Endothelial cell of umbilical vein (primary cell): ENCODE measurements around the gene ANKRD62.

Experiments used
- EZH2 ChIP-seq: IDR thresholded peaks from 2 replicates; pipeline ENCODE4 v1.6.1; 2012; ENCODE audit warnings: borderline replicate concordance, low read depth, mild to moderate bottlenecking, moderate library complexity, low read length, inconsistent platforms; ENCODE audit not compliant: severe bottlenecking
- FOS ChIP-seq: IDR thresholded peaks from 2 replicates; pipeline ENCODE4 v1.6.1; 2011; ENCODE audit warnings: mild to moderate bottlenecking, low read length, moderate library complexity, borderline replicate concordance; ENCODE audit not compliant: insufficient read depth
- MAX ChIP-seq: IDR thresholded peaks from 2 replicates; pipeline ENCODE4 v1.6.1; 2011; ENCODE audit not compliant: insufficient read depth, insufficient read length
- POLR2A ChIP-seq: IDR thresholded peaks from 2 replicates; pipeline ENCODE4 v1.6.1; 2012; ENCODE audit warnings: low read depth, mild to moderate bottlenecking, control low read depth, low read length
- POLR2AphosphoS5 ChIP-seq: IDR thresholded peaks from 2 replicates; pipeline ENCODE4 v1.6.1; 2012; ENCODE audit warnings: low read depth, mild to moderate bottlenecking, control low read depth, low read length, moderate library complexity; ENCODE audit not compliant: insufficient read depth
- TF ChIP-seq, protein P1 (sequence below), 2 donors: IDR thresholded peaks; 1 replicate in 1 of 2; 2 replicates in 1 of 2; pipeline ENCODE4 v1.5.1; 2011; ENCODE audit warnings: low read length in 2 of 2, mild to moderate bottlenecking in 2 of 2, moderate library complexity in 2 of 2, control low read depth in 1 of 2, inconsistent platforms in 1 of 2, low read depth in 1 of 2; ENCODE audit not compliant: insufficient read depth in 1 of 2; ENCODE audit errors: extremely low read depth in 1 of 2

DNA sequence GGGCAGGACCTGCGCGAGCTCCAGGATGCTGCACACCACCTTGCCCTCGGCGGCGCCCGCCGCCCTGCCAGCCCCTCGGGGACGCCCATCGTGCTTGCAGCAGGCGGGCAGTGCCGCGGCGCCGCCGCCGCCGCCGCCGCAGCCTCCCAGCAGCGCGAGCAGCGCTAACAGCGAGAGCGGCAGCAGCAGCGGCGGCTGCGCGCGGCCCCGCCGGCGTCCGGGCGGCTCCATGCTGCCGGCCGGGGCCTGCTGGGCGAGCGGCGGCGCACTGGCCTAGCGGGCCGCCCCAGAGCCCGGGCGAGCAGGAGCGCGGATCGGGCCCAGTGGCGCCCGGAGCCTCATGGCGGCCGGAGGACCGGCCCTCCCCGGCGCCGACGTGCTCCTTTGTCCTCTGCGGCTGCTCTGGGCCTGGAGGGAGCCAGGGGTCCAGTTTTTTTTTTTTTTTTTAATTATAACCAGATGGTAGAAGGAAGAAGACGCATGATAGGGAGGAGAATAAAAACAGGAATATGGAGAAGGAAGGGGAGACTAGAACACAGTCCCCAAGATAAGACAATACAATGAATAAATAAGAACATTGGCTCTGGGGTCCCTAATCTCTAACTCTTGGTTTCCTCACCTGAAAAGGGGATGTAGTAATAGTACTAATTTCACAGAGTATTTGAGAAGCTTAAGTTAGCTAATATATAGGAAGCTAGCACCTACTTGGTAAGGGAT lies 17.1 kb upstream of the ANKRD62 start:
- TF ChIP-seq MAX (no peak), EZH2 (no peak), POLR2A (no peak), POLR2AphosphoS5 (no peak), FOS (no peak)
- TF ChIP-seq, protein P1, sequence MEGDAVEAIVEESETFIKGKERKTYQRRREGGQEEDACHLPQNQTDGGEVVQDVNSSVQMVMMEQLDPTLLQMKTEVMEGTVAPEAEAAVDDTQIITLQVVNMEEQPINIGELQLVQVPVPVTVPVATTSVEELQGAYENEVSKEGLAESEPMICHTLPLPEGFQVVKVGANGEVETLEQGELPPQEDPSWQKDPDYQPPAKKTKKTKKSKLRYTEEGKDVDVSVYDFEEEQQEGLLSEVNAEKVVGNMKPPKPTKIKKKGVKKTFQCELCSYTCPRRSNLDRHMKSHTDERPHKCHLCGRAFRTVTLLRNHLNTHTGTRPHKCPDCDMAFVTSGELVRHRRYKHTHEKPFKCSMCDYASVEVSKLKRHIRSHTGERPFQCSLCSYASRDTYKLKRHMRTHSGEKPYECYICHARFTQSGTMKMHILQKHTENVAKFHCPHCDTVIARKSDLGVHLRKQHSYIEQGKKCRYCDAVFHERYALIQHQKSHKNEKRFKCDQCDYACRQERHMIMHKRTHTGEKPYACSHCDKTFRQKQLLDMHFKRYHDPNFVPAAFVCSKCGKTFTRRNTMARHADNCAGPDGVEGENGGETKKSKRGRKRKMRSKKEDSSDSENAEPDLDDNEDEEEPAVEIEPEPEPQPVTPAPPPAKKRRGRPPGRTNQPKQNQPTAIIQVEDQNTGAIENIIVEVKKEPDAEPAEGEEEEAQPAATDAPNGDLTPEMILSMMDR (IDR thresholded peaks at IDR 0.05; ENCODE audit: extremely low read depth in 1 of 2, insufficient read depth in 1 of 2, low read depth in 1 of 2, low read length in 2 of 2), result no peak
